ENCODE results near the gene KIAA1217. TPM values are rescaled to one million over a fixed set of nuclear protein-coding genes. Genes with fewer than 3 reads are reported as not detected.

The KIAA1217 gene
- total RNA-seq, 1 experiment from 2014 or later, result 18.6 TPM

- H2AFZ ChIP-seq (ENCODE audit: low read length), result no peak overlapping the region
- H2AK5ac ChIP-seq (ENCODE audit: insufficient read length, low read length), result no peak overlapping the region
- H3K9me3 ChIP-seq (ENCODE audit: control insufficient read depth, low read depth, low read length), result peaks cover 7% of the 10 kb centered on the region
- H3K4me1 Mint-ChIP-seq, result no peaks in the 10 kb centered on the region
- H4K5ac ChIP-seq (ENCODE audit: insufficient read length, low read depth, low read length), result no peak overlapping the region
- H2BK12ac ChIP-seq (ENCODE audit: insufficient read length, low read depth, low read length), result no peak overlapping the region
- H3K27me3 ChIP-seq (ENCODE audit: insufficient read depth, low read length), result no peaks in the 10 kb centered on the region
- H3K27me3 Mint-ChIP-seq (ENCODE audit: low read depth), result no peaks in the 10 kb centered on the region
- no peak overlapping the region for H3K23ac ChIP-seq (ENCODE audit: insufficient read length, low read depth, low read length)
- H3K18ac ChIP-seq (ENCODE audit: insufficient read length, low read depth, low read length), result no peak overlapping the region
- H3K36me3 Mint-ChIP-seq (ENCODE audit: insufficient read depth in 1 of 3, low read depth in 3 of 3), result peaks cover 2 to 6% (median 4%) of the 10 kb centered on the region in 3 experiments; a peak in 2 of 7 replicates
- no peak overlapping the region for H3K4me3 Mint-ChIP-seq
- H3K14ac ChIP-seq (ENCODE audit: insufficient read depth, low read length), result no peak overlapping the region
- DNase-seq, result no peak
- no peaks in the 10 kb centered on the region for H3K23me2 ChIP-seq (ENCODE audit: insufficient read length, low read depth, low read length, poor library complexity, severe bottlenecking)
- H3K79me1 ChIP-seq (ENCODE audit: insufficient read depth, low read depth, low read length, poor library complexity, severe bottlenecking), result no peaks in the 10 kb centered on the region
- H3K56ac ChIP-seq (ENCODE audit: insufficient read length, low read depth, low read length), result no peak overlapping the region
- H3K4ac ChIP-seq (ENCODE audit: low read depth, low read length), result no peak overlapping the region
- no peaks in the 10 kb centered on the region for H3K79me2 ChIP-seq (ENCODE audit: insufficient read depth, low read length)
- no peak overlapping the region for H3T11ph ChIP-seq (ENCODE audit: low read length)
- peaks cover 14 to 24% of the 10 kb centered on the region in 2 experiments; a peak in 4 of 5 replicates for H3K9me3 Mint-ChIP-seq
- H4K8ac ChIP-seq (replicated peaks; ENCODE audit: insufficient read length, low read depth, low read length), result no peak overlapping the region
- no peak for TF ChIP-seq CTCF (conservative IDR thresholded peaks at IDR 0.05)
- H3K27ac Mint-ChIP-seq, result no peak overlapping the region
- no peak overlapping the region for H2BK15ac ChIP-seq (ENCODE audit: low read depth, low read length)
- no peak overlapping the region for H3K4me2 ChIP-seq (ENCODE audit: insufficient read depth, insufficient read length, low read length)
- H3K9ac ChIP-seq (ENCODE audit: extremely low read depth, insufficient read length, low read length), result no peak overlapping the region
- no peaks in the 10 kb centered on the region for H3K4me1 ChIP-seq (ENCODE audit: insufficient read depth, low read length)
- no peak overlapping the region for H2BK20ac ChIP-seq (ENCODE audit: low read depth, low read length, poor library complexity, severe bottlenecking)
- WGBS (ENCODE audit: extremely low coverage, insufficient read length, low lambda C conversion rate), result no CpG with 5 or more reads among the region's 2 CpGs
- no peak overlapping the region for H2BK120ac ChIP-seq (ENCODE audit: low read depth, low read length, poor library complexity, severe bottlenecking)
- H4K91ac ChIP-seq (ENCODE audit: insufficient read length, low read depth, low read length), result no peak overlapping the region
- H3K27ac ChIP-seq (ENCODE audit: insufficient read length, low read depth, low read length), result no peak overlapping the region
- H2BK5ac ChIP-seq (ENCODE audit: insufficient read length, low read length), result no peak overlapping the region
- no peaks in the 10 kb centered on the region for H4K20me1 ChIP-seq (ENCODE audit: control insufficient read depth, insufficient read depth, insufficient read length)
Observed at GRCh38 chr10:24180891-24181290, 28.0 kb upstream of the KIAA1217 start.

All from H9 (cell line).